Endothelial cell (in vitro differentiated cells): ENCODE measurements around the gene BACH2. TPM values are rescaled to one million over a fixed set of nuclear protein-coding genes. Genes with fewer than 3 reads are reported as not detected.

Experiments
- DNase-seq: peaks from one replicate; pipeline ENCODE4 v3.0.0; 2021; ENCODE audit warnings: low spot score
- H3K27ac Mint-ChIP-seq: one replicate; pipeline ENCODE4 v1.8.0; 2021; ENCODE audit warnings: mixed read lengths, inconsistent platforms; ENCODE audit not compliant: unreplicated experiment
- H3K27me3 Mint-ChIP-seq: one replicate; pipeline ENCODE4 v1.8.0; 2021; ENCODE audit warnings: mild to moderate bottlenecking, moderate library complexity, mixed read lengths, inconsistent platforms; ENCODE audit not compliant: unreplicated experiment
- H3K36me3 Mint-ChIP-seq: one replicate; pipeline ENCODE4 v1.8.0; 2021; ENCODE audit warnings: mild to moderate bottlenecking, low read depth, mixed read lengths, inconsistent platforms; ENCODE audit not compliant: unreplicated experiment
- H3K4me1 Mint-ChIP-seq: one replicate; pipeline ENCODE4 v1.8.0; 2021; ENCODE audit warnings: mild to moderate bottlenecking, mixed read lengths, inconsistent platforms; ENCODE audit not compliant: unreplicated experiment
- H3K4me3 Mint-ChIP-seq: one replicate; pipeline ENCODE4 v1.8.0; 2021; ENCODE audit warnings: mild to moderate bottlenecking, mixed read lengths, inconsistent platforms; ENCODE audit not compliant: unreplicated experiment
- H3K9me3 Mint-ChIP-seq: one replicate; pipeline ENCODE4 v1.8.0; 2021; ENCODE audit warnings: mixed read lengths, inconsistent platforms; ENCODE audit not compliant: unreplicated experiment
- CTCF ChIP-seq: fragments of 200-600 bp; sonication (generic); IDR thresholded peaks from one replicate; pipeline ENCODE4 v1.5.0; 2021; ENCODE audit warnings: antibody characterized with exemption; ENCODE audit not compliant: unreplicated experiment
- total RNA-seq: library from RNA; stranded (reverse); fragmentation: NEBNext Ultra II Directional; extraction: Animal tissue kit (Norgen Biotek cat#: 25700); gene quantifications from one replicate; pipeline ENCODE4 v1.2.1, GENCODE V29; 2021; ENCODE audit not compliant: unreplicated experiment

Gene BACH2
- total RNA-seq, 1 donor from 2014 or later = 3.9 TPM

GRCh38 chr6:90197854-90198496 lies 98.7 kb downstream of the BACH2 start:
- Mint-ChIP-seq H3K27ac (no peak overlapping the region), H3K4me3 (peak overlapping the region; percentile 49), H3K36me3 (peaks cover 6% of the 10 kb centered on the region), H3K9me3 (peaks cover 5% of the 10 kb centered on the region), H3K27me3 (peaks cover 3% of the 10 kb centered on the region), H3K4me1 (peaks cover 10% of the 10 kb centered on the region)
- TF ChIP-seq CTCF = no peak
- DNase-seq = no peak

- no peak for TF ChIP-seq CTCF
- Mint-ChIP-seq H3K9me3 (peaks cover 5% of the 10 kb centered on the region), H3K27me3 (peaks cover 3% of the 10 kb centered on the region), H3K36me3 (peaks cover 6% of the 10 kb centered on the region), H3K4me1 (peaks cover 10% of the 10 kb centered on the region), H3K27ac (no peak overlapping the region), H3K4me3 (no peak overlapping the region)
- DNase-seq = no peak
These were observed 101.4 kb downstream of the BACH2 start for GRCh38 chr6:90195094-90195829.

- peaks cover 6% of the 10 kb centered on the region for H3K36me3 Mint-ChIP-seq
- no peak overlapping the region for H3K27ac Mint-ChIP-seq
- no peak overlapping the region for H3K4me3 Mint-ChIP-seq
- TF ChIP-seq CTCF = no peak
- peaks cover 3% of the 10 kb centered on the region for H3K27me3 Mint-ChIP-seq
- H3K4me1 Mint-ChIP-seq = peaks cover 10% of the 10 kb centered on the region
- peaks cover 5% of the 10 kb centered on the region for H3K9me3 Mint-ChIP-seq
- no peak for DNase-seq
These were observed 102.2 kb downstream of the BACH2 start for GRCh38 chr6:90194371-90194841.

- no peak for TF ChIP-seq CTCF
- peaks cover 4% of the 10 kb centered on the region for H3K36me3 Mint-ChIP-seq
- peaks cover 3% of the 10 kb centered on the region for H3K27me3 Mint-ChIP-seq
- peaks cover 2% of the 10 kb centered on the region for H3K9me3 Mint-ChIP-seq
- no peak for DNase-seq
- H3K4me1 Mint-ChIP-seq = peaks cover 10% of the 10 kb centered on the region
- H3K4me3 Mint-ChIP-seq = no peak overlapping the region
- H3K27ac Mint-ChIP-seq = no peak overlapping the region
These were observed 103.3 kb downstream of the BACH2 start for GRCh38 chr6:90193359-90193758.

GRCh38 chr6:90192857-90193256 lies 103.8 kb downstream of the BACH2 start:
- no peak for TF ChIP-seq CTCF
- Mint-ChIP-seq H3K9me3 (no peaks in the 10 kb centered on the region), H3K27me3 (no peaks in the 10 kb centered on the region), H3K4me3 (no peak overlapping the region), H3K36me3 (no peaks in the 10 kb centered on the region), H3K4me1 (peaks cover 10% of the 10 kb centered on the region), H3K27ac (no peak overlapping the region)
- no peak for DNase-seq
